Stimulated activated CD8-positive, alpha-beta memory T cell treated with anti-CD3 and anti-CD28 coated beads, Interleukin-12 subunit alpha, Interleukin-12 subunit beta, amount 100 ng/mL, for 24 hours (primary cell): ENCODE results near the gene OR5I1.
"Not testable (repeated sequence)": the region's sequence is repeated elsewhere in the genome, so short reads cannot be mapped to it uniquely, and the experiment has no call there.

Experiments
- DNase-seq: peaks from one replicate; pipeline ENCODE4 v3.0.0-alpha.2; 2020; ENCODE audit errors: extremely low read depth

Gene OR5I1

GRCh38 chr11:55936300-55936699 is at the start of gene OR5I1:
Gene OR5I1, minus strand, starts transcription at chr11:55936400. Its CDS starts 0 bp downstream, at chr11:55936400.
- no peak for DNase-seq

- DNase-seq, result no peak
Observed at GRCh38 chr11:55970935-55971334, 34.7 kb upstream of the OR5I1 start.

GRCh38 chr11:55969845-55970244 is 33.6 kb upstream of the OR5I1 start, which contains the start of gene OR10AG1:
Gene OR10AG1, minus strand, starts transcription at chr11:55969945. Its CDS starts 38 bp downstream, at chr11:55969907.
- DNase-seq, result no peak

- no peak for DNase-seq
Observed at GRCh38 chr11:55967914-55968313, 31.7 kb upstream of the OR5I1 start.

GRCh38 chr11:55966391-55966790 is 30.2 kb upstream of the OR5I1 start:
- DNase-seq, result no peak

GRCh38 chr11:55956521-55956920 is 20.3 kb upstream of the OR5I1 start:
- no peak for DNase-seq

- DNase-seq, result no peak
Observed at GRCh38 chr11:55949330-55949729, 13.1 kb upstream of the OR5I1 start.

- no peak for DNase-seq
Observed at GRCh38 chr11:55942785-55943392, 6.7 kb upstream of the OR5I1 start.

- no peak for DNase-seq
Observed at GRCh38 chr11:55920537-55920936, 15.7 kb downstream of the OR5I1 start.

- DNase-seq, result no peak
Observed at GRCh38 chr11:55914482-55914881, 21.7 kb downstream of the OR5I1 start, which contains the start of gene OR5W2. Gene OR5W2, minus strand, starts transcription at chr11:55914582. Its CDS starts 0 bp downstream, at chr11:55914582.

GRCh38 chr11:55902308-55902707 is 33.9 kb downstream of the OR5I1 start:
- no peak for DNase-seq

GRCh38 chr11:55895216-55895615 is 41.0 kb downstream of the OR5I1 start:
- no peak for DNase-seq

- not testable (repeated sequence) for DNase-seq
Observed at GRCh38 chr11:55885481-55885880, 50.7 kb downstream of the OR5I1 start.
